Neural crest cell (in vitro differentiated cells): ENCODE data around the gene REPS1. TPM values are rescaled to one million over a fixed set of nuclear protein-coding genes. Genes with fewer than 3 reads are reported as not detected.

Experiments
- DNase-seq: peaks from one replicate; pipeline ENCODE4 v3.0.0; 2021; ENCODE audit warnings: low read depth, mixed read lengths, low spot score
- H3K27ac Mint-ChIP-seq: one replicate; pipeline ENCODE4 v1.8.0; 2021; ENCODE audit warnings: mild to moderate bottlenecking, mixed read lengths; ENCODE audit not compliant: unreplicated experiment
- H3K27me3 Mint-ChIP-seq: 2 replicates; pipeline ENCODE4 v1.8.0; 2021; ENCODE audit warnings: low read depth, mild to moderate bottlenecking, mixed read lengths
- H3K36me3 Mint-ChIP-seq: 2 replicates; pipeline ENCODE4 v1.8.0; 2021; ENCODE audit warnings: low read depth, mild to moderate bottlenecking, mixed read lengths
- H3K4me1 Mint-ChIP-seq: 2 replicates; pipeline ENCODE4 v1.8.0; 2021; ENCODE audit warnings: mixed read lengths
- H3K4me3 Mint-ChIP-seq: one replicate; pipeline ENCODE4 v1.8.0; 2021; ENCODE audit warnings: mild to moderate bottlenecking, mixed read lengths
- H3K9me3 Mint-ChIP-seq: 2 replicates; pipeline ENCODE4 v1.8.0; 2021; ENCODE audit warnings: mixed read lengths
- total RNA-seq: library from RNA; stranded (reverse); gene quantifications from 2 replicates; pipeline ENCODE4 v1.2.1, GENCODE V29; 2021
- TF ChIP-seq, protein P1 (sequence below): fragments of 200-600 bp; sonication (generic); conservative IDR thresholded peaks from 2 replicates; pipeline ENCODE4 v1.5.0; 2021; ENCODE audit warnings: antibody characterized with exemption, mild to moderate bottlenecking

The REPS1 gene
- total RNA-seq, 1 donor from 2014 or later = 61.1 TPM

DNA sequence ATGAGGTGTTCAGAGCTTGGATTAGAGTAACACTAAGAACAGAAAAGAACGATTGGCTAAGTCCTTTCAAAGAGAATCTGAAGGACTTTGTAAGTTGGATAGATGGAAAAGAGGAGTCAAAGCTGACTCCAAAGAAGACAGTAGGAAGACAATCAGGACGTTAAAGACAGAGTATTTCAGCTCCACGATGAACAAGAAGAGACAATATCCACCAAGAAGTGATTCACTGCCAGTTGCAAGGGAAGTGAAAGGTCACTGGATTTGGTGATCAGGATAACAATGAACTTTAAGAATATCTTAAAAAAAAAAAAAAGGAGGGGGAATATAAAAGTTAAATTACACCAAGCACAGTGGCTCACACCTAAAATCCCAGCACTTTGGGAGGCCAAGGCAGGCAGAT is 17.9 kb downstream of the REPS1 start:
- H3K27ac Mint-ChIP-seq = no peak overlapping the region
- peaks cover 56% of the 10 kb centered on the region for H3K4me1 Mint-ChIP-seq
- H3K4me3 Mint-ChIP-seq = no peak overlapping the region
- H3K9me3 Mint-ChIP-seq = no peaks in the 10 kb centered on the region
- no peaks in the 10 kb centered on the region for H3K36me3 Mint-ChIP-seq
- DNase-seq = no peak
- TF ChIP-seq, protein P1, sequence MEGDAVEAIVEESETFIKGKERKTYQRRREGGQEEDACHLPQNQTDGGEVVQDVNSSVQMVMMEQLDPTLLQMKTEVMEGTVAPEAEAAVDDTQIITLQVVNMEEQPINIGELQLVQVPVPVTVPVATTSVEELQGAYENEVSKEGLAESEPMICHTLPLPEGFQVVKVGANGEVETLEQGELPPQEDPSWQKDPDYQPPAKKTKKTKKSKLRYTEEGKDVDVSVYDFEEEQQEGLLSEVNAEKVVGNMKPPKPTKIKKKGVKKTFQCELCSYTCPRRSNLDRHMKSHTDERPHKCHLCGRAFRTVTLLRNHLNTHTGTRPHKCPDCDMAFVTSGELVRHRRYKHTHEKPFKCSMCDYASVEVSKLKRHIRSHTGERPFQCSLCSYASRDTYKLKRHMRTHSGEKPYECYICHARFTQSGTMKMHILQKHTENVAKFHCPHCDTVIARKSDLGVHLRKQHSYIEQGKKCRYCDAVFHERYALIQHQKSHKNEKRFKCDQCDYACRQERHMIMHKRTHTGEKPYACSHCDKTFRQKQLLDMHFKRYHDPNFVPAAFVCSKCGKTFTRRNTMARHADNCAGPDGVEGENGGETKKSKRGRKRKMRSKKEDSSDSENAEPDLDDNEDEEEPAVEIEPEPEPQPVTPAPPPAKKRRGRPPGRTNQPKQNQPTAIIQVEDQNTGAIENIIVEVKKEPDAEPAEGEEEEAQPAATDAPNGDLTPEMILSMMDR = no peak
- no peaks in the 10 kb centered on the region for H3K27me3 Mint-ChIP-seq

DNA sequence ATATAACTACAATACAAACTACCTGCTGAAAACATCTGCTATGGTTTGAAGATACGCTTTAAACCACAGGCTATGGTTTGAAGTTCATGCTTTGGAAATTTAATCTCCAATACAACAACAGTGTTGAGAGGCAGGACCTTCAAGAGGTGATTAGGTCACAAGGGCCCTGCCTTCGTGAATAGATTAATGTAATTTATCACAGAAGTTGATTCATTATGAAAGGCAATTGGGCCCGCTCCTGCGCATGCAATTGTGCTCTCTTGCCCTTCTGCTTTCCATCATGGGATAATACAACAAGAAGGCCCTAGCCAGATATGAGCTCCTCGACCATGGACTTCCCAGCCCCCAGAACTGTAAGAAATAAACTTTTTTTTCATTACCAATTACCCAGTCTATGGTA is 21.2 kb downstream of the REPS1 start:
- Mint-ChIP-seq H3K36me3 (no peaks in the 10 kb centered on the region), H3K9me3 (no peaks in the 10 kb centered on the region), H3K4me1 (peaks cover 36% of the 10 kb centered on the region), H3K4me3 (no peak overlapping the region), H3K27me3 (no peaks in the 10 kb centered on the region), H3K27ac (no peak overlapping the region)
- no peak for DNase-seq
- TF ChIP-seq, protein P1 = no peak

DNA sequence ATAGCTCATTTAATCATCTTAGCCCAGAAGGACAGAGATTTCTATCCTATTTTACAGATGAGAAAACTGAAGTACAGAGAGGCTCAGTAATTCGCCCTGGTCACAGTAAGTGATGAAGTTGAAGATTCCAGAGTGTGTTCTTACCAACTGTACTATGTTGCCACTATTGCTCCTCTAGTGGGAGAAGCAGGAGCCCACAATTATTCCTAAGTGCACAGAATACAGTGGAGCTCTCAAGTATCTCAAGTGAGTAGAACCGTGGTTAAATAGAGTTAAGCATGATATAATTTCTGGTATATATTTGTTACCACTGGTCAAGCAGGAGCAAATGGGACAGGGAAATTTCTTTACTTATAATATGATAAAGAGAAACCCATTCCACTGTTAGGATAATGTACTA is 22.1 kb downstream of the REPS1 start:
- H3K36me3 Mint-ChIP-seq = no peaks in the 10 kb centered on the region
- TF ChIP-seq, protein P1 = no peak
- no peak overlapping the region for H3K27ac Mint-ChIP-seq
- no peak overlapping the region for H3K4me3 Mint-ChIP-seq
- no peaks in the 10 kb centered on the region for H3K9me3 Mint-ChIP-seq
- peaks cover 27% of the 10 kb centered on the region for H3K4me1 Mint-ChIP-seq
- H3K27me3 Mint-ChIP-seq = no peaks in the 10 kb centered on the region
- no peak for DNase-seq

DNA sequence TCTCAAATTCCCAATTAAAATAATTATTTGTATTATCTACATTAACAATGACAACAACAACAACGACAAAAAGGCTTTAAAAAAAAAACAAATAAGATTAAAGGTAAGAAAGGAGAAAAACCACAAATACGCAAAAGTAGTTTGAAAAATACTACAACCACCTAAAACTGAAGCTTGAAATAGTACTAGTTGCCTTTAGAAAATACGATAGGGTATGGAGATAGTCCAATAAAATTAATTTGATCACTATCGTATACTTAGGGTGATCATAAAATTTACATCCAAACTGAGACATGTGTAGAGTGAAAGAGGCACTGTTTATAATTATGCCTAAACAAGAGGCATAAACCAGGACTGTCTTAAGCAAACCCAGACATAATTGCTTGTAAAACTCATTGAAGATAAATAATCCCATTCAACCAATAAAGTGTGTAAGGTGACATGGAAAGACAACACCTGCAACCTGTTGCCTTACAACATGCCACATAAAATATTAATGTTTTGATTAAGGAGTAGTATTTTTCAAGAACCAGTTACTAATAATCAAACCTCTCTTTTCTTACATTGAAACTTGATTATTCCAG is 22.7 kb downstream of the REPS1 start:
- peaks cover 21% of the 10 kb centered on the region for H3K4me1 Mint-ChIP-seq
- TF ChIP-seq, protein P1 = no peak
- no peak overlapping the region for H3K27ac Mint-ChIP-seq
- no peak overlapping the region for H3K4me3 Mint-ChIP-seq
- H3K27me3 Mint-ChIP-seq = no peaks in the 10 kb centered on the region
- DNase-seq = no peak
- no peaks in the 10 kb centered on the region for H3K9me3 Mint-ChIP-seq
- H3K36me3 Mint-ChIP-seq = no peaks in the 10 kb centered on the region

DNA sequence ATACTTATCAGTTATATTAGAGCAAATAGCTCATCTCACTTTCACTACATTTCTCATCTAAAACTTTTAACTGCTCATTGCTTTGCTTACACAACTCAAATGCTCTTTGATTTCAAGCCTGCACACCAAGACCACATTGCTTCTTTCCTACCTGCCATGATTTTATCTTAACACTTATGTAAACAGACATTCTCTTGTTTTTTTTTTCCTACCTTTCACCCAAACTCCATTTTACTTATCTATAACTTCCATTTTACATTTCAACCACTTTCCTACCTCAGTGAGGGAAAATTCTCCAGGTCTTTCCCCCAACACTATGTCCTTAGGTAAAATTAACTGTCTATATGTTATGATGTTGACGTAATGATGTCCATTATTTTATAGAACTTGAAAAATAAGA is 24.0 kb downstream of the REPS1 start:
- no peaks in the 10 kb centered on the region for H3K9me3 Mint-ChIP-seq
- no peak for DNase-seq
- H3K27me3 Mint-ChIP-seq = no peaks in the 10 kb centered on the region
- H3K27ac Mint-ChIP-seq = no peak overlapping the region
- H3K4me1 Mint-ChIP-seq = peaks cover 14% of the 10 kb centered on the region
- TF ChIP-seq, protein P1 = no peak
- no peaks in the 10 kb centered on the region for H3K36me3 Mint-ChIP-seq
- H3K4me3 Mint-ChIP-seq = no peak overlapping the region
